Suprapubic skin (tissue), 3 donors: ENCODE data around the gene KAZALD1.

Source experiments
- CTCF ChIP-seq, 2 donors: fragments of 200-600 bp in 1 of 2; fragments of 450-650 bp in 1 of 2; sonication (generic) in 1 of 2; IDR thresholded peaks; one replicate each; pipeline ENCODE4 v1.5.1; 2016 to 2019; ENCODE audit warnings: antibody characterized with exemption in 2 of 2, mild to moderate bottlenecking in 1 of 2, moderate library complexity in 1 of 2
- EP300 ChIP-seq: sonication (generic); formaldehyde crosslinking; IDR thresholded peaks from one replicate; pipeline ENCODE4 v1.6.1; 2017; ENCODE audit warnings: antibody characterized with exemption
- POLR2A ChIP-seq, 2 donors: fragments of 450-650 bp; IDR thresholded peaks; one replicate each; pipeline ENCODE4 v1.6.1; 2017; ENCODE audit warnings: antibody characterized with exemption in 2 of 2, mild to moderate bottlenecking in 2 of 2, moderate library complexity in 2 of 2

DNA sequence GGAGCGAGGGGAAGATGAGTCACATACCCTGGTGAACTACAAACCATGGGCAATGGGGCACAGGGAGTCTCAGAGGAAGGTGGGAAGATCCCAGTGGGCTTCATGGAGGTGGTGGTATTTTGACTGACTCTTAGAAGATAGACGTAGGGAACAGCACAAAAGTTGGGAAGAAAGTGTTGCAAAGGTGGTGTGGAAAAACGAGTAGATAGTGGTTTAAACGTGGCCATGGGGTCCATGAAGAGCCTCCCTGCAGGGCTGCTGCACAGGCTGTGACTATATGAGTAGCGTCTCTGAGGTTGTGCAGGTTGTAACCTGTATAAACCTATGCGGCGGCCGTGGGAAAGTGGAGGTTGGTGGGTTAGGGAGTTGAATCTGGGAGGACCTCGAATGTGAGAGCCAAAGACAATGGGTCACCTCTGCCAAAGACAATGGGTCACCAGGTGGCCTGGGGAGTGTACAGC lies 48.4 kb upstream of the KAZALD1 start:
- TF ChIP-seq CTCF (IDR thresholded peaks at IDR 0.05) (no peak), EP300 (no peak), POLR2A (IDR thresholded peaks at IDR 0.05) (no peak)
